Tibial nerve (tissue), 4 donors: Measurements from ENCODE around the gene SLAMF9. TPM values are rescaled to one million over a fixed set of nuclear protein-coding genes. Genes with fewer than 3 reads are reported as not detected.

ENCODE experiments used
- DNase-seq, 2 donors: peaks; one replicate each; pipeline ENCODE4 v3.0.0-alpha.2; 2019; ENCODE audit warnings: low spot score in 2 of 2
- H3K27ac ChIP-seq, 4 donors: fragments of 200-600 bp; sonication (generic) in 3 of 4; one replicate each; pipeline ENCODE4 v1.5.1; 2017 to 2019; ENCODE audit warnings: mild to moderate bottlenecking in 1 of 4
- H3K27me3 ChIP-seq, 2 donors: fragments of 200-600 bp; sonication (generic) in 1 of 2; one replicate each; pipeline versions ENCODE4 v1.5.1 to v1.6.0; 2017 to 2019
- H3K36me3 ChIP-seq, 3 donors: fragments of 200-600 bp; sonication (generic); one replicate each; pipeline ENCODE4 v1.5.1; 2018 to 2019
- H3K4me1 ChIP-seq, 4 donors: fragments of 200-600 bp; sonication (generic) in 3 of 4; one replicate each; pipeline ENCODE4 v1.5.1; 2017 to 2019
- H3K4me3 ChIP-seq, 4 donors: fragments of 200-600 bp; sonication (generic) in 3 of 4; one replicate each; pipeline ENCODE4 v1.5.1; 2017 to 2019; ENCODE audit warnings: mild to moderate bottlenecking in 1 of 4, moderate library complexity in 1 of 4
- H3K9me3 ChIP-seq, 4 donors: fragments of 200-600 bp; sonication (generic) in 3 of 4; one replicate each; pipeline ENCODE4 v1.5.1; 2017 to 2019
- EP300 ChIP-seq, 2 donors: sonication (generic); formaldehyde crosslinking; IDR thresholded peaks; one replicate each; pipeline ENCODE4 v1.6.1; 2017; ENCODE audit warnings: antibody characterized with exemption in 2 of 2, mild to moderate bottlenecking in 1 of 2
- POLR2A ChIP-seq, 2 donors: fragments of 450-650 bp; IDR thresholded peaks; one replicate each; pipeline ENCODE4 v1.6.1; 2017; ENCODE audit warnings: antibody characterized with exemption in 2 of 2, mild to moderate bottlenecking in 2 of 2, moderate library complexity in 2 of 2
- WGBS, 2 donors: methylation state at CpG; one replicate each; pipeline ENCODE4 v1.1.5; 2018; 5-methylcytosine and 5-hydroxymethylcytosine counted together
- total RNA-seq, 4 donors: library from RNA; depleted of rRNA; stranded (reverse); fragments of >200 nt; gene quantifications; one replicate each; pipeline ENCODE4 v1.1.0, GENCODE V29; 2016
- TF ChIP-seq, protein P1 (sequence below), 5 experiments: fragments of 200-600 bp in 3 of 5; fragments of 450-650 bp in 2 of 5; sonication (generic) in 3 of 5; IDR thresholded peaks; one replicate each; pipeline ENCODE4 v1.5.1; 2016 to 2019; ENCODE audit warnings: antibody characterized with exemption in 5 of 5, mild to moderate bottlenecking in 3 of 5, moderate library complexity in 2 of 5

Gene SLAMF9
- total RNA-seq, 4 donors from 2014 or later: not detected

GRCh38 chr1:159915571-159916241, 38.3 kb downstream of the SLAMF9 start:
- peaks cover 0 to 46% (median 6%) of the 10 kb centered on the region in 4 donors for H3K4me1 ChIP-seq
- TF ChIP-seq, protein P1, sequence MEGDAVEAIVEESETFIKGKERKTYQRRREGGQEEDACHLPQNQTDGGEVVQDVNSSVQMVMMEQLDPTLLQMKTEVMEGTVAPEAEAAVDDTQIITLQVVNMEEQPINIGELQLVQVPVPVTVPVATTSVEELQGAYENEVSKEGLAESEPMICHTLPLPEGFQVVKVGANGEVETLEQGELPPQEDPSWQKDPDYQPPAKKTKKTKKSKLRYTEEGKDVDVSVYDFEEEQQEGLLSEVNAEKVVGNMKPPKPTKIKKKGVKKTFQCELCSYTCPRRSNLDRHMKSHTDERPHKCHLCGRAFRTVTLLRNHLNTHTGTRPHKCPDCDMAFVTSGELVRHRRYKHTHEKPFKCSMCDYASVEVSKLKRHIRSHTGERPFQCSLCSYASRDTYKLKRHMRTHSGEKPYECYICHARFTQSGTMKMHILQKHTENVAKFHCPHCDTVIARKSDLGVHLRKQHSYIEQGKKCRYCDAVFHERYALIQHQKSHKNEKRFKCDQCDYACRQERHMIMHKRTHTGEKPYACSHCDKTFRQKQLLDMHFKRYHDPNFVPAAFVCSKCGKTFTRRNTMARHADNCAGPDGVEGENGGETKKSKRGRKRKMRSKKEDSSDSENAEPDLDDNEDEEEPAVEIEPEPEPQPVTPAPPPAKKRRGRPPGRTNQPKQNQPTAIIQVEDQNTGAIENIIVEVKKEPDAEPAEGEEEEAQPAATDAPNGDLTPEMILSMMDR (IDR thresholded peaks at IDR 0.05): no peak
- TF ChIP-seq EP300 (IDR thresholded peaks at IDR 0.05) (no peak), POLR2A (IDR thresholded peaks at IDR 0.05) (no peak)
- 43 to 50% methylated on average over 5 of the region's 5 CpGs for WGBS, 2 donors
- peak overlapping the region in 1 of 4 donors; percentile 45 for H3K27ac ChIP-seq
- DNase-seq: no peak
- H3K9me3 ChIP-seq: no peaks in the 10 kb centered on the region
- no peaks in the 10 kb centered on the region for H3K27me3 ChIP-seq
- peaks cover 0 to 56% (median 19%) of the 10 kb centered on the region in 3 donors for H3K36me3 ChIP-seq
- H3K4me3 ChIP-seq: no peak overlapping the region

GRCh38 chr1:159914252-159915018, 39.6 kb downstream of the SLAMF9 start:
- Histone ChIP-seq H3K9me3 (no peaks in the 10 kb centered on the region), H3K27me3 (no peaks in the 10 kb centered on the region), H3K36me3 (peaks cover 0 to 43% (median 12%) of the 10 kb centered on the region in 3 donors), H3K4me3 (no peak overlapping the region), H3K27ac (no peak overlapping the region), H3K4me1 (peaks cover 0 to 47% (median 11%) of the 10 kb centered on the region in 4 donors)
- no peak for TF ChIP-seq POLR2A (IDR thresholded peaks at IDR 0.05)
- TF ChIP-seq EP300 (IDR thresholded peaks at IDR 0.05): no peak
- DNase-seq: no peak
- 84 to 85% methylated on average over 10 of the region's 10 CpGs for WGBS, 2 donors

DNA sequence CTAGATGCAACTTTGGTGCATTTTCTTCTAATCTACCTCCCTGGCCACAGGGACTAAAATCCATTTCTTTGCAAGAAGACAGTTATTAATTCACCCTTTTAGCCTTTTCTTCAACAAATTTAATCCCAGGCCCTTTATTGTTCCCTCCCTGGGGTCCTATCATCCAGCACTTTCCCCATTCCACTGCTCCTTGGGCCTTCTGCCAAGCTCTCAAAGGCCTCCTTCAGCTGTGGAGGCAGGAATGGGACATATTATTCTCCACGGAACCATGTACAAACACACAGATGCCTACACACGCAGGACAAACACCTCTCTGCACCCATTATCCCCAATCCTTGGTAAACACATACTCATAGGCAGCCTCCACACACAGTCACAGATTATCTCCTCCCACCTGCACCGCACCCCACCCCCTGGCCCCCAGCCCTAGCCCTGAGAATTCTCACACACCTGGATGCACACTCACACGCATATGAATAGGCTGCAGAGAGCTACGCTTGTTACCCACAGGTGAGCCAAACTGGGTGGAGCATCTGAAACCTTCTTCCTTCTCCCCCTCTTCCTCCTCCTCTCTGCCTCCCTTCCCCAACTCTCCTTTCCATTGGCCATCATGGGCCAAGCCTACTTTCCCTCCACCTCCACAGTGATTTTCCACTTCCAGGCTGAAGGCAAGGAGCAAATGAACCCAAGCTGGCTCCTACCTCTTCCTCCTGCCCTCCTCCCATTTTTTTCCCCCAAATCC, 40.4 kb downstream of the SLAMF9 start:
- no peak overlapping the region for H3K27ac ChIP-seq
- H3K9me3 ChIP-seq: no peaks in the 10 kb centered on the region
- peaks cover 0 to 47% (median 11%) of the 10 kb centered on the region in 4 donors for H3K4me1 ChIP-seq
- DNase-seq: no peak
- no peaks in the 10 kb centered on the region for H3K27me3 ChIP-seq
- peaks cover 0 to 35% (median 4%) of the 10 kb centered on the region in 3 donors for H3K36me3 ChIP-seq
- WGBS, 2 donors: 53 to 61% methylated on average over 5 of the region's 5 CpGs
- H3K4me3 ChIP-seq: no peak overlapping the region
- TF ChIP-seq, protein P1 (IDR thresholded peaks at IDR 0.05): no peak
- TF ChIP-seq EP300 (IDR thresholded peaks at IDR 0.05) (no peak), POLR2A (IDR thresholded peaks at IDR 0.05) (no peak)

- WGBS, 2 donors: 73 to 81% methylated on average over 6 of the region's 6 CpGs
- no peaks in the 10 kb centered on the region for H3K27me3 ChIP-seq
These were observed 42.5 kb downstream of the SLAMF9 start for GRCh38 chr1:159911326-159912070.

More at GRCh38 chr1:159911326-159912070, 42.5 kb downstream of the SLAMF9 start:
- TF ChIP-seq EP300 (IDR thresholded peaks at IDR 0.05) (no peak), POLR2A (IDR thresholded peaks at IDR 0.05) (no peak)
- TF ChIP-seq, protein P1 (IDR thresholded peaks at IDR 0.05): no peak
- peaks cover 0 to 27% (median 11%) of the 10 kb centered on the region in 4 donors for H3K4me1 ChIP-seq
- no peak for DNase-seq
- peak overlapping the region in 3 of 4 donors; percentile 41 to 53 (median 42) for H3K27ac ChIP-seq
- H3K9me3 ChIP-seq: no peaks in the 10 kb centered on the region
- peaks cover 0 to 14% (median 0%) of the 10 kb centered on the region in 3 donors for H3K36me3 ChIP-seq
- no peak overlapping the region for H3K4me3 ChIP-seq
